Panc1 (cell line): ENCODE data around the gene SREK1IP1. TPM values are rescaled to one million over a fixed set of nuclear protein-coding genes. Genes with fewer than 3 reads are reported as not detected.

ENCODE experiments used
- ATAC-seq: fragments of 200-7000 bp; cut with Tn5 transposase; 2 replicates; pipeline ENCODE4 v1.9.1; 2020; ENCODE audit warnings: mild to moderate bottlenecking, moderate library complexity
- BruUV-seq: library from RNA; stranded (reverse); fragments of 400-500 nt; replicated peaks from 2 replicates; lab custom pipeline; 2021; lab: Mats Ljungman, UMichigan
- CTCF ChIA-PET: fragments of 300-600 bp; sonication (Branson Sonifier 250); formaldehyde crosslinking; loops from one replicate; lab custom pipeline; 2022; ENCODE audit warnings: antibody characterized with exemption; lab: Charles Lee
- POLR2A ChIA-PET: fragments of 300-600 bp; sonication (Branson Sonifier 250); formaldehyde crosslinking; loops from one replicate; lab custom pipeline; 2022; ENCODE audit warnings: antibody characterized with exemption; lab: Charles Lee
- DNase-seq: peaks from one replicate; pipeline ENCODE4 v3.0.0-alpha.2; 2010; ENCODE audit warnings: low read depth, low spot score
- H3K27ac ChIP-seq: 2 replicates; pipeline ENCODE4 v1.5.1; 2011; ENCODE audit warnings: mild to moderate bottlenecking, low read length, inconsistent platforms
- H3K27me3 ChIP-seq: fragments of 200-500 bp; sonication (Bioruptor generic); 2 replicates; pipeline ENCODE4 v1.6.0; 2014; ENCODE audit warnings: low read length, inconsistent platforms; ENCODE audit not compliant: control insufficient read depth, insufficient read depth
- H3K36me3 ChIP-seq: fragments of 200-500 bp; sonication (Bioruptor generic); 2 replicates; pipeline ENCODE4 v1.5.1; 2014; ENCODE audit warnings: inconsistent platforms, mild to moderate bottlenecking, low read length, moderate library complexity; ENCODE audit not compliant: control insufficient read depth, insufficient read depth
- H3K4me1 ChIP-seq: 2 replicates; pipeline ENCODE4 v1.5.1; 2011; ENCODE audit warnings: inconsistent platforms, mild to moderate bottlenecking, low read length, moderate library complexity; ENCODE audit not compliant: control insufficient read depth, insufficient read depth
- H3K4me3 ChIP-seq, 2 experiments: 2 replicates each; pipeline ENCODE4 v1.5.1; 2011 to 2012; ENCODE audit warnings: low read depth in 2 of 2, low read length in 2 of 2, mild to moderate bottlenecking in 2 of 2, inconsistent platforms in 1 of 2, moderate library complexity in 1 of 2
- H3K9me3 ChIP-seq: fragments of 200-500 bp; sonication (Bioruptor generic); 2 replicates; pipeline ENCODE4 v1.5.1; 2014; ENCODE audit warnings: low read depth, mild to moderate bottlenecking, inconsistent platforms, low read length, moderate library complexity; ENCODE audit not compliant: control insufficient read depth, insufficient read depth
- CTCF ChIP-seq: fragments of 450-650 bp; IDR thresholded peaks from 2 replicates; pipeline ENCODE4 v1.5.1; 2017; ENCODE audit warnings: mild to moderate bottlenecking
- POLR2AphosphoS5 ChIP-seq: IDR thresholded peaks from 2 replicates; pipeline ENCODE4 v1.6.1; 2012; ENCODE audit warnings: mild to moderate bottlenecking, low read depth, low read length, moderate library complexity
- SIN3A ChIP-seq: IDR thresholded peaks from 2 replicates; pipeline ENCODE4 v1.6.1; 2012; ENCODE audit warnings: low read depth, mild to moderate bottlenecking, low read length, moderate library complexity, borderline replicate concordance; ENCODE audit not compliant: insufficient read depth
- TCF7L2 ChIP-seq: IDR thresholded peaks from 2 replicates; pipeline ENCODE4 v1.6.1; 2011; ENCODE audit warnings: mild to moderate bottlenecking, low read depth, low read length, inconsistent platforms
- in situ Hi-C: cut with HindIII; loops from 2 replicates; pipeline ENCODE4 v1.10.0; 2016; ENCODE audit warnings: low sequenced_read_pairs, low pct_unique_long_range_greater_than_20kb
- intact Hi-C: fragments of 100-400 bp; cut with micrococcal nuclease; formaldehyde crosslinking; loops from one replicate; pipeline ENCODE4 v1.10.0; 2022; ENCODE audit not compliant: unreplicated experiment
- total RNA-seq: library from RNA; stranded (reverse); gene quantifications from one replicate; pipeline ENCODE4 v1.2.1, GENCODE V29; 2021; ENCODE audit not compliant: unreplicated experiment
- TF ChIP-seq, protein P1 (sequence below), 2 experiments: IDR thresholded peaks; 2 replicates each; pipeline ENCODE4 v1.6.1; 2011 to 2012; ENCODE audit warnings: low read depth in 2 of 2, control low read depth in 1 of 2, low read length in 1 of 2, mild to moderate bottlenecking in 1 of 2, moderate library complexity in 1 of 2; ENCODE audit not compliant: insufficient read depth in 1 of 2

SREK1IP1 gene
- total RNA-seq, 1 experiment from 2014 or later = 13.3 TPM

DNA sequence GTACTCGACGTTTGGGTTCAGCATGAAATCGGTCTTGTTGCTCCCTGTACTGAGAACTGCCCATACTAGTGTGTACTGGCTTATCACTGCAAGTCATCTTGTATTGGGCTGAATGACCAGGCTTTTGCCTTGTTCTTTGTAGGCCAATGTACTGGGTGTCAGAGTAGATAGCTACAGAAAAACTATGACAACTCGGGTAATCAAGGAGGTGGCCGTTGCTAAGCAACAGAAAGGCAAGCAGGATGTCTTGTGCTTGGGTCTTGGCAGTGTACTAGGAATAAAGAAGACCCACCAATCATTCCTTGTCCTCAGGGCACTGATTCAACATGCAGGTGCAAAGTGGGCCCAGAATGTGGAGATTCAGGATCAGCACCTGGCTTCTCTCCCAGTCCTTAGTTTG is 90.1 kb downstream of the SREK1IP1 start:
- ATAC-seq (no peak), DNase-seq (no peak)
- TF ChIP-seq POLR2AphosphoS5 (no peak), TCF7L2 (no peak), CTCF (no peak), SIN3A (no peak)
- TF ChIP-seq, protein P1, sequence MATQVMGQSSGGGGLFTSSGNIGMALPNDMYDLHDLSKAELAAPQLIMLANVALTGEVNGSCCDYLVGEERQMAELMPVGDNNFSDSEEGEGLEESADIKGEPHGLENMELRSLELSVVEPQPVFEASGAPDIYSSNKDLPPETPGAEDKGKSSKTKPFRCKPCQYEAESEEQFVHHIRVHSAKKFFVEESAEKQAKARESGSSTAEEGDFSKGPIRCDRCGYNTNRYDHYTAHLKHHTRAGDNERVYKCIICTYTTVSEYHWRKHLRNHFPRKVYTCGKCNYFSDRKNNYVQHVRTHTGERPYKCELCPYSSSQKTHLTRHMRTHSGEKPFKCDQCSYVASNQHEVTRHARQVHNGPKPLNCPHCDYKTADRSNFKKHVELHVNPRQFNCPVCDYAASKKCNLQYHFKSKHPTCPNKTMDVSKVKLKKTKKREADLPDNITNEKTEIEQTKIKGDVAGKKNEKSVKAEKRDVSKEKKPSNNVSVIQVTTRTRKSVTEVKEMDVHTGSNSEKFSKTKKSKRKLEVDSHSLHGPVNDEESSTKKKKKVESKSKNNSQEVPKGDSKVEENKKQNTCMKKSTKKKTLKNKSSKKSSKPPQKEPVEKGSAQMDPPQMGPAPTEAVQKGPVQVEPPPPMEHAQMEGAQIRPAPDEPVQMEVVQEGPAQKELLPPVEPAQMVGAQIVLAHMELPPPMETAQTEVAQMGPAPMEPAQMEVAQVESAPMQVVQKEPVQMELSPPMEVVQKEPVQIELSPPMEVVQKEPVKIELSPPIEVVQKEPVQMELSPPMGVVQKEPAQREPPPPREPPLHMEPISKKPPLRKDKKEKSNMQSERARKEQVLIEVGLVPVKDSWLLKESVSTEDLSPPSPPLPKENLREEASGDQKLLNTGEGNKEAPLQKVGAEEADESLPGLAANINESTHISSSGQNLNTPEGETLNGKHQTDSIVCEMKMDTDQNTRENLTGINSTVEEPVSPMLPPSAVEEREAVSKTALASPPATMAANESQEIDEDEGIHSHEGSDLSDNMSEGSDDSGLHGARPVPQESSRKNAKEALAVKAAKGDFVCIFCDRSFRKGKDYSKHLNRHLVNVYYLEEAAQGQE (IDR thresholded peaks at IDR 0.05; ENCODE audit: insufficient read depth in 1 of 2, low read depth in 2 of 2, low read length in 1 of 2) = no peak
- peaks cover 4% of the 10 kb centered on the region; the same call in 1 of the 2 replicates for H3K27me3 ChIP-seq
- no peaks in the 10 kb centered on the region for H3K9me3 ChIP-seq
- intact Hi-C loops (no loop called here), in situ Hi-C loops (no loop called here)
- BruUV-seq = no TSS peak
- H3K27ac ChIP-seq = no peak overlapping the region
- H3K4me3 ChIP-seq = no peak overlapping the region
- ChIA-PET POLR2A (no interaction called here), CTCF (no interaction called here)
- H3K4me1 ChIP-seq = no peaks in the 10 kb centered on the region
- H3K36me3 ChIP-seq = no peaks in the 10 kb centered on the region

GRCh38 chr5:64671678-64672077 is 96.8 kb downstream of the SREK1IP1 start:
- Histone ChIP-seq H3K4me3 (no peak overlapping the region), H3K4me1 (no peaks in the 10 kb centered on the region), H3K27me3 (peaks cover 5% of the 10 kb centered on the region; the same call in 1 of the 2 replicates), H3K9me3 (no peaks in the 10 kb centered on the region), H3K27ac (no peak overlapping the region), H3K36me3 (no peaks in the 10 kb centered on the region)
- ATAC-seq (no peak), DNase-seq (no peak)
- ChIA-PET POLR2A (no interaction called here), CTCF (no interaction called here)
- no TSS peak for BruUV-seq
- in situ Hi-C loops = no loop called here
- no peak for TF ChIP-seq SIN3A
- TF ChIP-seq TCF7L2 = no peak
- no peak for TF ChIP-seq POLR2AphosphoS5
- no peak for TF ChIP-seq CTCF
- TF ChIP-seq, protein P1 (IDR thresholded peaks at IDR 0.05; ENCODE audit: insufficient read depth in 1 of 2, low read depth in 2 of 2, low read length in 1 of 2) = no peak
- intact Hi-C loops = no loop called here
